Esophagus muscularis mucosa (tissue), 4 donors: Measurements from ENCODE around the gene PNPLA5.

Source experiments
- CTCF ChIP-seq, 3 experiments: fragments of 200-600 bp in 2 of 3; fragments of 450-650 bp in 1 of 3; sonication (generic) in 2 of 3; IDR thresholded peaks; one replicate each; pipeline ENCODE4 v1.5.1; 2017 to 2019; ENCODE audit warnings: antibody characterized with exemption in 3 of 3, mild to moderate bottlenecking in 2 of 3, moderate library complexity in 1 of 3
- EP300 ChIP-seq: sonication (generic); formaldehyde crosslinking; IDR thresholded peaks from one replicate; pipeline ENCODE4 v1.6.1; 2017; ENCODE audit warnings: antibody characterized with exemption
- POLR2A ChIP-seq: fragments of 450-650 bp; IDR thresholded peaks from one replicate; pipeline ENCODE4 v1.6.1; 2017; ENCODE audit warnings: antibody characterized with exemption, moderate library complexity, mild to moderate bottlenecking, low read depth
- POLR2AphosphoS5 ChIP-seq, 2 donors: sonication (generic); formaldehyde crosslinking; IDR thresholded peaks; one replicate each; pipeline ENCODE4 v1.6.1; 2017; ENCODE audit warnings: antibody characterized with exemption in 2 of 2

- no peak for TF ChIP-seq POLR2A
- TF ChIP-seq CTCF (IDR thresholded peaks at IDR 0.05): no peak
- no peak for TF ChIP-seq EP300
- no peak for TF ChIP-seq POLR2AphosphoS5 (IDR thresholded peaks at IDR 0.05)
These were observed 50.1 kb downstream of the PNPLA5 start for GRCh38 chr22:43841742-43842141.
